HG03442 (cell line): ENCODE data around the gene EGFR.

Experiments used
- ATAC-seq: cut with Tn5 transposase; IDR thresholded peaks from one replicate; pipeline ENCODE4 v1.9.1; 2021; ENCODE audit warnings: mild to moderate bottlenecking, moderate library complexity; ENCODE audit not compliant: unreplicated experiment

The EGFR gene

DNA sequence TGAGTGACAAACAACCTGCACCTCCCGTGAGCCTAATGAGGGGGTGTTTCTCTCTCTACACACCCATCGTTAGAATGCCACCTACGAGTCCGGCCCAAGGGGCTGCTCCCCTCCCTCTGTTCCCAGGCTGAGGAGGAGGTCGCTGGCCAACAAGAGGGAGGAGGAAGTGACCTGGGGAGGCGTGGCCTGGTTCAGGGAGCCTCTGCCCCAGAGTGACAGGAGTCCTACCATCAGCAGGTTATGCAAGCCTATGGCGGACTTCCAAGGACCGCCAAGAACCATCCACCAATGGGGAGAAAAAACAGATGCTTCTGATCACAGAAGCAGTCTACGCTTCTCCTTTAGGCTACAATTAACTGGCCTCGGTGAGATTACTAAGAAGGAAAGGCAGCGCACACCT is 12.3 kb upstream of the EGFR start:
- ATAC-seq = no peak

DNA sequence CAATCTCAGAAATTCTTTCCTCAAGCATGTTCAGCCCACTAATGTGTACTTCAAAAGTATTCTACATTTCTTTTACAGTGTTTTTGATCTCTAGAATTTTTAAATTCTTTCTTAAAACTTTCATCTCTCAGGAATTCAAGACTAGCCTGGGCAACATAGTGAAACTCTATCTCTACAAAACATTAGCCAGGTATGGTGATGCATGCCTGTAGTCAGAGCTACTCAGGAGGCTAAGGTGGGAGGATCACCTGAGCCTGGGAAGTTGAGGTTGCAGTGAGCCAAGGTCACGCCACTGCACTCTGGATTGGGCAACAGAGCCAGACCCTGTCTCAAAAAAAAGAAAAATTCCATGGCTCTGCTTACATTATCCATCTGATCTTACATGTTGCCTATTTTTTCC is 5.0 kb upstream of the EGFR start:
- ATAC-seq = no peak

GRCh38 chr7:55016061-55016745 is 2.6 kb upstream of the EGFR start:
- no peak for ATAC-seq

DNA sequence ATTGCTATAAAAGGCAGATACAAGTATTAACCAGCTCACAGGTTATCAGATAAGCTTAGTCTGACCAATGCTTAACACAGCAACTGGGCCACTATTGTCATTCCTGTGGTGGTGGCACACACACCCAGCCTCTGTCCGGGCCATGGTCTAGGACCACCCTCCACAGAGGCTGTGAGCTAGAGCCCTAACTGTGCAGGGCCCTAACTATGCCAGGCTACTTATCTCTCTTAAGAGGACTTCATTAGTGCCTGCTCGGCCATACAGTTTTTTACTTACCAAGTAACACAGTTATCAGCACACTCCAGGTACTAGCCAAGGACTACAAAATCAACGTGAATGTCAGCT is 2.1 kb upstream of the EGFR start:
- no peak for ATAC-seq

GRCh38 chr7:55017841-55018240 is 976 bp upstream of the EGFR start:
- no peak for ATAC-seq

GRCh38 chr7:55019191-55019690 is 424 bp downstream of the EGFR start:
- no peak for ATAC-seq

DNA sequence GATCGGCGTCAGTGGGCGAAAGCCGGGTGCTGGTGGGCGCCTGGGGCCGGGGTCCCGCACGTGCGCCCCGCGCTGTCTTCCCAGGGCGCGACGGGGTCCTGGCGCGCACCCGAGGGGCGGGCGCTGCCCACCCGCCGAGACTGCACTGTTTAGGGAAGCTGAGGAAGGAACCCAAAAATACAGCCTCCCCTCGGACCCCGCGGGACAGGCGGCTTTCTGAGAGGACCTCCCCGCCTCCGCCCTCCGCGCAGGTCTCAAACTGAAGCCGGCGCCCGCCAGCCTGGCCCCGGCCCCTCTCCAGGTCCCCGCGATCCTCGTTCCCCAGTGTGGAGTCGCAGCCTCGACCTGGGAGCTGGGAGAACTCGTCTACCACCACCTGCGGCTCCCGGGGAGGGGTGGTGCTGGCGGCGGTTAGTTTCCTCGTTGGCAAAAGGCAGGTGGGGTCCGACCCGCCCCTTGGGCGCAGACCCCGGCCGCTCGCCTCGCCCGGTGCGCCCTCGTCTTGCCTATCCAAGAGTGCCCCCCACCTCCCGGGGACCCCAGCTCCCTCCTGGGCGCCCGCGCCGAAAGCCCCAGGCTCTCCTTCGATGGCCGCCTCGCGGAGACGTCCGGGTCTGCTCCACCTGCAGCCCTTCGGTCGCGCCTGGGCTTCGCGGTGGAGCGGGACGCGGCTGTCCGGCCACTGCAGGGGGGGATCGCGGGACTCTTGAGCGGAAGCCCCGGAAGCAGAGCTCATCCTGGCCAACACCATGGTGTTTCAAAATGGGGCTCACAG is 1.1 kb downstream of the EGFR start:
- no peak for ATAC-seq

DNA sequence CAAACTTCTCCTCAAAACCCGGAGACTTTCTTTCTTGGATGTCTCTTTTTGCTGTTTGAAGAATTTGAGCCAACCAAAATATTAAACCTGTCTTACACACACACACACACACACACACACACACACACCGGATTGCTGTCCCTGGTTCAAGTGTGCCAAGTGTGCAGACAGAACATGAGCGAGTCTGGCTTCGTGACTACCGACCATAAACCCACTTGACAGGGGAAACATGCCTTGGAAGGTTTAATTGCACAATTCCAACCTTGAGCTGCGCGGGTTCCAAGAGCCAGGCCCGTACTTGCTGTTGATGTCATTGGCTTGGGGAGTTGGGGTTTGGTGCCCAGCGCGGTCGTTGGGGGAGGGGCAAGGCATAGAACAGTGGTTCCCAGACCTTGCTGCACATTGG is 1.7 kb downstream of the EGFR start:
- ATAC-seq = no peak

DNA sequence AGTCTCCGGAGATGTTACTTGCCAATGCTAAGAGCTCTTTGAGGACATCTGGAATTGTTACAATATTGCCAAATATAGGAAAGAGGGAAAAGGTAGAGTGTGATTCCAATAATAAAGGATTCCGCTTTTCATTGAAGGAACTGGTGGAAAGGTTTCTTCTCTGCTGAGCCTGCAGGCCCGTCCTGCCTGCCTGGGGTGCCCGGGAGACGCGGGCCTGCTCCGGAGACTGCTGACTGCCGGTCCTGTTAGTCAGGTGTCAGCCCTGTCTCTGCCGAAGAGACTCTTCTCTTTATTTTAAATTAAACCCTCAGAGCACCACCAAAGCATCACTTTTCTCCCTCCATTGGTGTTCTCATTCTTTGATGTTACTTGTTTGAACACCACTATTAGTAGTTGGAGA is 2.2 kb downstream of the EGFR start:
- no peak for ATAC-seq

- no peak for ATAC-seq
These were observed 3.5 kb downstream of the EGFR start for GRCh38 chr7:55022002-55022985.

DNA sequence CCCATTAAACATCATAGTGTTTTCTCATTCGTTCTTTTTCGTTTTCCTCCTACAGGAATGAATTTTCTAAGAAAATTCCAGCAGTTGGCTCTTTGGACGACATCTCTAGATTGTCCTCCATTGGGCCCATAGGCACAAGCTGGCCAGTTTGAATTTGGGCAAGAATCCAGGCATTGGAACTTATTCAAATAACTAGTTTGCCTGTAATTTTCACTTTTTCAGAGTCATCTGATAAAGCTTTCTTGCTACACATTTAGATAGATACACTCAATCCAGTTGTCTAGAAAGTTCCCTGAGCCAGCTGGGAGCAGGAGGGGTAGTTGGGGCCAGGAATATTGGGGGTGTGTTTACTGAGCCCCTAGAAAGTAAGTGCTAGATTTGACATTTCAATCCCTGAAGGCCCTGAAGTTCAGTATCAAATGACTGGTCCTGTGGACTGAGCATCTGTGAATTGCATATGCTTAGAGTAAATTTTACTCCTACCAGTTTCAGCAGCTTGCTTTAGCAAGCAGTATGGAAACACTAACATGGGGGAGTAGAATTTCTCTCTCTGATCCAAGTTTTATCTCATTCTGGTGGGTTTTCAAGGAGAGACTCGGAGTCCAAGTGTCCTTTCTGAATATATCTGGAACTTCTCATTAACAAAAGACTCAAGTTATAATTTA is 5.2 kb downstream of the EGFR start:
- ATAC-seq = no peak

DNA sequence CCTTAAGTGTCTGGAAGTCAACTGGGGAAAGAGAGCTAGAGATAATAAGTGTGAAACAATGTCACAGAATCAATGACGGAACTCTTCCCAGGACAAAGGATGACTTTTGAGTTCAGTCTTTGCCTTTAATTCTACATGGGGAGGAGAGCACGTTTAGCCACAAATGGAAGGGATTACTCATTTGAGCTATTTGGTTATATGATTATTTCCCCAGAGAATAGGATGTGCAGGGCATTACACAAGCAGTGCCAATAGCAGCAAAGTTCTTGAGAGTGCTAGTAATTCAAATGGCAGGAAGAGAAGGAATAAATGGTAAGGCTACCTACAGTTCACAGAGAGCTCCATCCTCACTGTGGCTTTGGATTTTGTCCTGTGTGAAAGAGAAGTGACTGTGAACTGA is 6.0 kb downstream of the EGFR start:
- ATAC-seq = no peak

DNA sequence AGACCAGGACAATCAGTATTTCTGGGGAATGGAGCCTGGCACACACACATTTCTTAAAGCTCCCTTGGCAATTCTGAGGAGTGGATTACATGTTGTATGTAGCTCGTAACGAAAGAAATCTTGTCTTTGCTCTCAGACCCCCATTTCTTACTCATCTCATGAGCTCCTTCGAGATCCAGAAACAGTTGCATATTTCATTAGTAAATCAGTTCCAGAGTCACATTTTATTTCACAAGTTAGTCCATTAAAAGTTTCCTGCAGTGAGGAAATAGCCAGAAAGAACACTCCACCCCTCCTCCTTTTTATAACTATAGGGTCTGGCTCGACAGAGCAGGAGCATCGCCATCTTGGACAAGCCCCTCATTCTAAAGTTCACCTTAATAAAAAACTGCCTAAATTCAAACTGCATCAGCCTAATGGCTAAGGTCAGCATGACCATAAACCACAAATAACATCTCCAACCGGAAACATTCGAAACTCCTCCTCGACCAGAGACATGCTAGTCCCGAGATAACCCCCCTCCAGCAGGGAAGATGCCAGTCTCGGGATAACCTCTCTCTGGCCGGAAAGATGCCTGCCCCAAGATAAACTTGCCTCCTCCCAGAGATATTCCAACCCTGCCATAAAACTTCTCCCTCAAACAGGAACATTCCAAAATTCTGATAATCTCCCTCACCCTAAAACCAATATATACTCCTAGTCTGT is 7.4 kb downstream of the EGFR start:
- no peak for ATAC-seq

- no peak for ATAC-seq
These were observed 8.2 kb downstream of the EGFR start for GRCh38 chr7:55026867-55027490.

DNA sequence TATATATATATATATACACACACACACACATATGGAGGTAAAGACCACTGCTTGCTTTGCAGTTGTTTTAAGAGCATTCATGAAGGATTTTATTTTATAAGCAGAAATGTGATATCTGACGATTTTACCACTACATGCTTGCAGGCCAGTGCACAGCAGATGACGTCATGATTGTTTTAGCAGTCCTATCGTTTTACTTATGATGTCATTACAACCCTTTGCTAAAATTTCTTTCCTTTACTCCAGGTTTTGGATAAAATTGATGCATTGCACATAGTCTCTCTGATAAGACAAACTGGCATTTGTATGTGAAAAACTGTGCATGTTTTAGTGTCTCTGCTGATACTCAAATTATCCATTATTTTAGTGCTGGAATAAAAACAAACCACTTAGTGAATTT is 9.2 kb downstream of the EGFR start:
- no peak for ATAC-seq

DNA sequence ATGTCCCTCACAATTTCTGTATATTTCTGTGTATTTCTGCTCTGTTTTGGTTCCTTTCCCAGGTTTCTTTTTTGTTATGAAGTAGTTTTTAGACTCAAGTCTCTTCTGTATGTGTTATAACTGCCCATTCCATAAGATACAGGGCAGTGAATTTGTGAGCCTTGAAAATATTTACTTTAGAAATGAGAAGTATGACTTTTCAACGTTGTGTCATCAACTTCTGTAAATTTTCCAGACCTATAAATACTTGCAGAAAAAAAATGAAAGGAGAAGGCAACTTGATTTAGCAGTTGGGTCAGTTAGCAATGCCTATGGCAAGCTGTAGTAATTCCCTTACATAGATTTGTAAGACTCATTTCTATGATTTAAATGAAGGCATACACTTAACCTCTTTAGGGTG is 11.5 kb downstream of the EGFR start:
- ATAC-seq = no peak

DNA sequence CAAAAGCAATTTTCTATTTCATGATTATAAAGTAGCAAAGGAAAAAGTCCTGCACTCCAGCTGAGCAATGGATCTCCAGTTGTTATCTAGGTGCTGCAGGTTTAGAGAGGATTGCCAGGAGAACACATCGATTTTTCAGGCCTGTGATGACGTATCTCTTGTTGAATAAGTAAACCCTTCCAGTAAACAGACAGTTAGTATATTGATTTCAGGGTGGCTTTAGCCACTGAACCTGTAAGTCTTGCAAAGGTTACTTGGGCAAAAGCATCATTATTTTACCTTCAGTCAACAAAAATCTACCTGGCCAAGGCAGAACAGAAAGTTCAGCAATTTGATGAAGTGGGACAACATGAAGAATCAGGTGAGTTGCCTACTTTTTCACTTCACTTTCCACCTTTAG is 12.3 kb downstream of the EGFR start:
- no peak for ATAC-seq

GRCh38 chr7:55032069-55032699 is 13.4 kb downstream of the EGFR start:
- no peak for ATAC-seq

- no peak for ATAC-seq
These were observed 14.5 kb downstream of the EGFR start for GRCh38 chr7:55033236-55033846.
